ENCODE results near the gene WDR83. TPM values are rescaled to one million over a fixed set of nuclear protein-coding genes. Genes with fewer than 3 reads are reported as not detected.

Gene WDR83
- total RNA-seq, 1 experiment from 2014 or later, result 22.1 TPM

- no peak for DNase-seq (ENCODE audit: low spot score)
These were observed 48.5 kb downstream of the WDR83 start for GRCh38 chr19:12715102-12715501.

- no peak for DNase-seq (ENCODE audit: low spot score)
These were observed 49.3 kb downstream of the WDR83 start for GRCh38 chr19:12715929-12716328.

- DNase-seq (ENCODE audit: low spot score), result no peak
These were observed 53.7 kb downstream of the WDR83 start for GRCh38 chr19:12720296-12720695.

GRCh38 chr19:12720851-12721655 lies 54.4 kb downstream of the WDR83 start:
- DNase-seq (ENCODE audit: low spot score), result no peak

GRCh38 chr19:12721656-12722565 lies 55.3 kb downstream of the WDR83 start:
- DNase-seq (ENCODE audit: low spot score), result peak; percentile 26

- DNase-seq (ENCODE audit: low spot score), result peak; percentile 96
These were observed 56.2 kb downstream of the WDR83 start for GRCh38 chr19:12722566-12723380.

- DNase-seq (ENCODE audit: low spot score), result no peak
These were observed 56.7 kb downstream of the WDR83 start for GRCh38 chr19:12723381-12723640.

- DNase-seq (ENCODE audit: low spot score), result peak; percentile 48
These were observed 57.2 kb downstream of the WDR83 start, which contains the start of gene TNPO2 for GRCh38 chr19:12723641-12724426. TNPO2 (minus strand) TSS chr19:12723932; CDS start chr19:12720977, 2,955 bp downstream.

Small RNA genes within 50 kb of the gene (small RNA-seq; reads per million reads assigned to genes)
- gene SNORD41, result 143 reads per million, percentile 97 among the genes with 10 or more reads in this experiment

Other genes starting within 250 kb of the WDR83 start
- gene ZNF443, start 225.8 kb upstream of the WDR83 start, total RNA-seq (2014; rRNA removed; shearing (Covaris generic)), result 1.8 and 3.0 TPM in 2 replicates
- 0.15 and 0.83 TPM in 2 replicates for gene ZNF709, start 182.0 kb upstream of the WDR83 start, total RNA-seq (2014; rRNA removed; shearing (Covaris generic))
- gene ZNF564, start 115.3 kb upstream of the WDR83 start, total RNA-seq (2014; rRNA removed; shearing (Covaris generic)), result 1.5 and 3.0 TPM in 2 replicates
- gene ZNF490, start 56.0 kb upstream of the WDR83 start, total RNA-seq (2014; rRNA removed; shearing (Covaris generic)), result 1.6 and 2.0 TPM in 2 replicates
- gene ZNF791, start 55.9 kb upstream of the WDR83 start, total RNA-seq (2014; rRNA removed; shearing (Covaris generic)), result 3.0 and 4.4 TPM in 2 replicates
- 18.4 and 35.1 TPM in 2 replicates for gene MAN2B1, start 65 bp upstream of the WDR83 start, total RNA-seq (2014; rRNA removed; shearing (Covaris generic))
- 95.0 and 95.4 TPM in 2 replicates for gene DHPS, start 15.1 kb downstream of the WDR83 start, total RNA-seq (2014; rRNA removed; shearing (Covaris generic))
- gene GNG14, start 21.2 kb downstream of the WDR83 start, total RNA-seq (2014; rRNA removed; shearing (Covaris generic)), result not detected in 2 replicates
- gene FBXW9, start 29.8 kb downstream of the WDR83 start, total RNA-seq (2014; rRNA removed; shearing (Covaris generic)), result 32.9 and 38.0 TPM in 2 replicates
- gene TNPO2, start 57.1 kb downstream of the WDR83 start, total RNA-seq (2014; rRNA removed; shearing (Covaris generic)), result 24.5 TPM in 2 replicates
- gene TRIR, start 67.9 kb downstream of the WDR83 start, total RNA-seq (2014; rRNA removed; shearing (Covaris generic)), result 258 and 260 TPM in 2 replicates
- gene GET3, start 70.7 kb downstream of the WDR83 start, total RNA-seq (2014; rRNA removed; shearing (Covaris generic)), result 90.4 and 105 TPM in 2 replicates
- gene BEST2, start 85.0 kb downstream of the WDR83 start, total RNA-seq (2014; rRNA removed; shearing (Covaris generic)), result 0.37 and 0.48 TPM in 2 replicates
- 64.1 and 72.2 TPM in 2 replicates for gene HOOK2, start 108.7 kb downstream of the WDR83 start, total RNA-seq (2014; rRNA removed; shearing (Covaris generic))
- 568 and 620 TPM in 2 replicates for gene JUNB, start 124.7 kb downstream of the WDR83 start, total RNA-seq (2014; rRNA removed; shearing (Covaris generic))
- 378 and 396 TPM in 2 replicates for gene PRDX2, start 135.0 kb downstream of the WDR83 start, total RNA-seq (2014; rRNA removed; shearing (Covaris generic))
- 0.10 TPM in 1 of 2 replicates, not detected in the other for gene THSD8, start 135.3 kb downstream of the WDR83 start, total RNA-seq (2014; rRNA removed; shearing (Covaris generic))
- gene RNASEH2A, start 139.8 kb downstream of the WDR83 start, total RNA-seq (2014; rRNA removed; shearing (Covaris generic)), result 48.2 and 55.4 TPM in 2 replicates
- gene RTBDN, start 167.8 kb downstream of the WDR83 start, total RNA-seq (2014; rRNA removed; shearing (Covaris generic)), result 0.13 and 0.16 TPM in 2 replicates
- gene MAST1, start 171.7 kb downstream of the WDR83 start, total RNA-seq (2014; rRNA removed; shearing (Covaris generic)), result 0.58 and 1.7 TPM in 2 replicates
- gene DNASE2, start 214.6 kb downstream of the WDR83 start, total RNA-seq (2014; rRNA removed; shearing (Covaris generic)), result 20.9 and 27.6 TPM in 2 replicates
- not detected in 2 replicates for gene KLF1, start 220.4 kb downstream of the WDR83 start, total RNA-seq (2014; rRNA removed; shearing (Covaris generic))
- gene GCDH, start 224.4 kb downstream of the WDR83 start, total RNA-seq (2014; rRNA removed; shearing (Covaris generic)), result 24.6 and 27.2 TPM in 2 replicates

Data from HT-29 (cell line).